Measurements from ENCODE around the gene GATAD2A.

The GATAD2A gene

DNA sequence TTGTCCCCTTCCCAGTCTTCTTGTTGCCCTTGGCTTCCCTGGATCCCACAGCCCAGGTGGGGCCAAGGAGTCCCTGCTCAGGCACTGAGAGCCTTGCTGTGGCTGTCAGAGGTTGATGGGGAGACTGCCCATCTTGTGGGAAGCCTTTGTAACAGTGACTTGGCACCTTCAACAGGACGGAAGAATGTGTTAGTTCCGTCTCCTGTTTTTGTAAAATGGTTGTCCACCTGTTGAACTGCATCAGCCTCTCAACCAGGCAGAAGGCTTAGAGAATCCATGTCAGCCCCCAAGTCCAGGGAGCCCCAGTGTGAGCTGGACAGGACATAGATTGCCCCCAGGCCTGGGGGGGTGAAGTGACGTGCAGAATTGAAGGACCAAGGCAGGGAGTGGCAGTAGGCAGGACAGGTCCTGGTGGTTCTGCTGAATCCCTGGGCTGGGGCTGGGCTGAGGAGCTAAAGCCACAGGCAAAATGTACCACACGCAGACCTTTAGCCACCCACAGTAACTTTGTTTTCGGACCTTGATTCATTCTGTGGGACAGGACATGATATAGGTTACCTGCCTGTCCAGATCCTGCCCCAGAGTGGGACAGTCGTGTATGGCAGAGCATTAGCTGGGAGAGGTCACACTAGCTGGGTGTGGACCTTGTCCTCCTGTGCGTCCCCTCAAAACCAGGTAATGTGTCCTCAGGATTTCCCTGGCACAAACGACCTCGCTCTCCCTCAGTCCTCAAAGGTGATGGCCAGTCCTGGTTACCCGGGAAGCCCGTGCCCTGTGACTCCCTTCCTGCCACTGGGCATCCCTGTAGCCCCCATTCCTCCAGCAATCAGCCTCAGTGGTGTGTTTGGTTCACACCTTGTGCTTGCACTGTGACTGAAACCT lies 47.0 kb downstream of the GATAD2A start:
- TF ChIP-seq, protein P1, sequence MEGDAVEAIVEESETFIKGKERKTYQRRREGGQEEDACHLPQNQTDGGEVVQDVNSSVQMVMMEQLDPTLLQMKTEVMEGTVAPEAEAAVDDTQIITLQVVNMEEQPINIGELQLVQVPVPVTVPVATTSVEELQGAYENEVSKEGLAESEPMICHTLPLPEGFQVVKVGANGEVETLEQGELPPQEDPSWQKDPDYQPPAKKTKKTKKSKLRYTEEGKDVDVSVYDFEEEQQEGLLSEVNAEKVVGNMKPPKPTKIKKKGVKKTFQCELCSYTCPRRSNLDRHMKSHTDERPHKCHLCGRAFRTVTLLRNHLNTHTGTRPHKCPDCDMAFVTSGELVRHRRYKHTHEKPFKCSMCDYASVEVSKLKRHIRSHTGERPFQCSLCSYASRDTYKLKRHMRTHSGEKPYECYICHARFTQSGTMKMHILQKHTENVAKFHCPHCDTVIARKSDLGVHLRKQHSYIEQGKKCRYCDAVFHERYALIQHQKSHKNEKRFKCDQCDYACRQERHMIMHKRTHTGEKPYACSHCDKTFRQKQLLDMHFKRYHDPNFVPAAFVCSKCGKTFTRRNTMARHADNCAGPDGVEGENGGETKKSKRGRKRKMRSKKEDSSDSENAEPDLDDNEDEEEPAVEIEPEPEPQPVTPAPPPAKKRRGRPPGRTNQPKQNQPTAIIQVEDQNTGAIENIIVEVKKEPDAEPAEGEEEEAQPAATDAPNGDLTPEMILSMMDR (IDR thresholded peaks at IDR 0.05): no peak

DNA sequence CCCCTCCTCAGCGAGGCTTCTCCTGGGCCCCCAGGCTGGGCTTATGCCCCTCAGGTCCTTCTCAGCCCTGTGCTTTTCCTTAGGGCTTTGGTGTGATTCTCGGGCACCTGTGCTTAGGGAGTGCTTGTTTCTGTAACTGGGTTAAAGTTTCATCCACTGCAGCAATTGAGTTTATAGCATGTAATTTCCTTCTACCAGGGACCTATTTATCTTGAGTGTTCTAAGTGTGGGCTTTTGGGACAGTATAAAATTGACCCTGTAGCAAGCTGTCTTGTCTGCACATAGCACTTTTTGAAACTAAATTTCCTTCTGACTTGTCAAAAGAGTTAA lies 47.6 kb downstream of the GATAD2A start:
- TF ChIP-seq, protein P1 (IDR thresholded peaks at IDR 0.05): no peak

DNA sequence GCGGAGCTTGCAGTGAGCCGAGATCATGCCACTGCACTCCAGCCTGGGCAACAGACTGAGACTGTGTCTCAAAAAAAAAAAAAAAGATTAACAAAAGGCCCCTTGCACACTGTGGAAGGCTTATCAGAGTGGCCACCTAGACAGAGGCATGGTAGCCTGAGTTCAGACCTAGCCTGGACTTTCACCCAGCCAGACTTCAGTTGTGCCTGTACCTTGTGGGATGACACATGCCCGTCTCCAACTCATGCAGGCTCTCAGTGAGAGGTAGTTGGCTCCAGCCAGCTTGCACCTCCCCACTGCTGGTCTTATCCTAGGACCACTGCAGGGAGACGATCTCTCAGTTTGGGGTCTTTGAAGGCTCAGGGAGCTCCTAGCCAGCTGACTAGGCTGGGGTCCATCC lies 52.2 kb downstream of the GATAD2A start:
- TF ChIP-seq, protein P1 (IDR thresholded peaks at IDR 0.05): no peak

DNA sequence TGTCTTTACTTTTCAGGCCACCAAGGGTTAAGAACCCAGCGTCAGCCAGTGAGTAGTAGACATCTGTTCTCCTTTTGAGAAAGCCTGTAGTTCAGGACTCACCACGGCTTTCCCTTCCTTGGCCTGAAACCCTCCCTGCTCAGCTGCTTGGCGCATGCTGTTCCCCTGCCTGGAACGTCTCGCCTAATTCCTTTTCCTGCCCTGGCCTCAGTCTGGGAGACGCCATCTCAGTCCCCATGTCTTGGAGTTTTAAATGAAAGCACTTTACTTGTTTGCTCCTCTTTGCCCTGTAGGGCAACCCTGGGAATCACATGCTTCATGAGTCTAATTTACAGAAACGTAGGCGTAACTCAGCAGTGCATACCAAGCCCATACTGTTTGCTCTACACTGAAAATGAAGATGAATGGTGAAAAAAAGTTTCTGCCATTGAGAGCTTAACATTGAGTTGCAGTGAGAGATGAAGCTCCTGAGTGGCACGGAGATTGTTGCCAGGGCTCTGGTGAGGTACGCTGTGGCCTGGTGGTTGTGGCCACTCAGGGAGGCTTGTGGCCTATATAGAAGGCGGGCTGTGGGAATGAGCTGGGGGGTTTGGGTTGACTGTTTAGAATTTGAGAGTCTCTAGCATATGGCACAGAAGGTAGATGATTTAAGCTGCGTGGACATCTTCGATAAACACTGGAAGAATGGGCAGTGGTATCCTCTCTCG lies 52.8 kb downstream of the GATAD2A start:
- TF ChIP-seq, protein P1 (IDR thresholded peaks at IDR 0.05): no peak

DNA sequence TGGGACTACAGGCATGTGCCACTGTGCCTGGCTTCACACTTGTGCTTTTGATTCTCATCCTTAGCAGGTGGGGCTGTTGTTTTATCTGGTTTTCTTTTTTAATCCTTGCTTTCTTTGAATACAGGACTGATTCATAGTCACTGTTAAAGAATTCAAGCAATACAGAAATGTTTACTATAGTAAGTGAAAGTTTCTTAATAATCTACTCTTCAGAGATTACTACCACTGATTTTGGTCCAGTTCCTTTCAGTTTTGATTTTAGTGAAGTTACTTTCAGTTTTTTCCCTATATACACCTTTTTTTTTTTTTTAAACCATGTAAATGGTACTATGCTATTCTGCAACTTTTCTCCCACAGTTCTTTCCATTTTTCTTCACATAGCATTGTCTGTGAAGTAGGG lies 53.6 kb downstream of the GATAD2A start:
- TF ChIP-seq, protein P1 (IDR thresholded peaks at IDR 0.05): no peak

DNA sequence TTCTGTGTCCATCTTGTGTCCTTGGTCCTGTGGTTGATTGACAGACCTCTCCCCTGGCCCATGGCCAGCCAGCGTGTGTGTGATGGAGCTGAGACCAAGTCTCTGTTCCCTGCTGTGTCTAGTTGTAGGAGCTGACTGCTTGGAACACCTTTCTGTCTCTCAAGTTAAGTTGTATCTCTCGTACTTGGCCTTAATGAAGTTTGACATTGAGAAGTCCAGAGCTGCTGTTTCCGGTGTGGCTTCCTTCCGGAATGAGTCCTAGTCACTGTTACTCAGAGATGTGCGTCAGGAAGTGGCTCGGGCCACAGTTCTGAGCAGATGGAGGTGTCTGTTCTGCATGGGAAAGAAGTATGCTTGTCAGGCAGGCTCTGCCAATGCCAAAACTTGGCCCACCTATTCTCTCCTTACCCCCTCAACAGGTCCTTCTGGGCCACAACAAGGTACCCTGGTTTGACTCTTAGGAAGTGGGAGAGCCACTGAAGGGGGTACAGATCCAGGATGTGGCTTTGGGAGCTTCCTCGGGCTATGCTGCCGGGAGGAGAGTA lies 54.3 kb downstream of the GATAD2A start:
- TF ChIP-seq, protein P1 (IDR thresholded peaks at IDR 0.05): no peak

DNA sequence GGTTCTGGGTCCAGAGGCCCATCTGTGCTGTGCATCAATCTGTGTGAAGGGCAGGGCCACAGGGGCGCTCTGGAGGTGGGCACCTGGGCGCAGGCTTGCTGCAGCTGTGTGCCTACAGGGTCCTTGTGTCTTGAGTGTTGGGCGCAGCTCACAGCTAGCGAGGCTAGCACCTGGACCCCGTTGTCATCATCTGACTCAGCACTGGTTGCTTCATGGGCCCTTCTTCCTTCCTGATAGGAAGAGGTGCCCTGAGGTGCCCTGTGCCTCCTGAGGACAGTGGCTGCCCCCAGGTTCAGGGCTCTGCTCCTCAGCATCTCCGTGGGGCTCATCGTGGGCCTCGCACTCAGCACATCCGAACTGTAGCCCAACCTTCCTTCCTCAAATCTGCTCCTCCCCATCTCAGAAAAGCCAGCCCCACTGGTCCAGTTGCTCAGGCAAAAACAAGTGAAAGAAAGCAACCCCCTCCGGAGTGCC lies 54.8 kb downstream of the GATAD2A start:
- TF ChIP-seq, protein P1 (IDR thresholded peaks at IDR 0.05): no peak

Data from LNCAP (cell line).